ENCODE results near the gene GSDME. TPM values are rescaled to one million over a fixed set of nuclear protein-coding genes. Genes with fewer than 3 reads are reported as not detected.

The GSDME gene
- polyA plus RNA-seq, 10 donors = 5.4 to 18.6 (median 8.4) TPM

DNA sequence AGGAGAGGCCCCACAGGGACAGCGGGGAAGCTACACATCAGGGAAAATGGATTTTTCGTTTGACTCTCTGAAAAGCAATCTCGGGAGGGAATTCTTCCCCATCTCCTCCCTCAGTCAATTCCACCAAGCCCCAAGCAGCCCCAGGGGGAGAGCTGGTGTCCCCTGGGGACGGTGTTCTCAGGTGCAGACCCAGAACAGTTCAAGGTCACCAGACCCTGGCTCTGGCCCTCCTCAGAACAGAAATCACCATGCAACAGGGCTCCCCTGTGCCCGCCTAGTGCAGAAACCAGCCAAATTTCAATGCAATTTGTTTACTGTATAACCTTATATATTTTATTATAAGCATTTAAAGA, 34.1 kb downstream of the GSDME start:
- DNase-seq = no peak

DNA sequence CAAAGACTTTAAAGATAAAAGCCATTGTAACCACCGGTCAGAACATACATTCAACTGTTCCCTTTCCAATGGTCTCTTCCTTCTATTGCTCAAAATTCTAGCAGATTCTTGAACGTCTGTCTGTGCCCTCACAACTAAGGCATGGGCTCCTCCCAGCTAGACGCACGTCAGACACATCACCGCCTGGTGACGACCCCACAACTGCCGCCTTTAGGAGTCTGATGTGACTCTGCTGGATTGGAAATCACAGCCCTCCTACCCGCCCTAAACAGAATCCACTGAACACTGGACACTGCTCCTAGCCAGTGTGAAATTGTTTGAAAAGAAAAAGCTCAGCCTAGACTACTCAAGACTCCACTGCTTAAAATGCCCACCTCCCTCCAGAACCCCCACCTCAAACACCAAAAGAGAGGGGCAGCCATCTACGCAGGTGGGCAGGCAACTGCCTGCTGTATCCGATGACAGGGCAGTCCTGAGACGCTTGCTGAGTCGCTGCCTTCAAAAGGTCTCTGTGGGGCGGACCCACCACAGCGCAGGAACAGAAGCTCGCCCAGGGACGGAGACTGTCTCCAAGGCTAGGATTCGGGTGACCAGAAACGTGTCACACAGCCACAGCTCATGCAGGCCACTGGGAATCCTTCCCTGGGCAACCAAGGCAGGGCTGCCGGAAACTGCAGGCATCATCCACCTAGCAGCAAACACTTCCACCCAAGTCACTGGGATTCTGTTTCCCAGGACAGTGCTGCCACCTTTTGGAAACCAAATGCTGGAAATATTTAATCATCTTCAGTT, 34.7 kb downstream of the GSDME start:
- DNase-seq = no peak

DNA sequence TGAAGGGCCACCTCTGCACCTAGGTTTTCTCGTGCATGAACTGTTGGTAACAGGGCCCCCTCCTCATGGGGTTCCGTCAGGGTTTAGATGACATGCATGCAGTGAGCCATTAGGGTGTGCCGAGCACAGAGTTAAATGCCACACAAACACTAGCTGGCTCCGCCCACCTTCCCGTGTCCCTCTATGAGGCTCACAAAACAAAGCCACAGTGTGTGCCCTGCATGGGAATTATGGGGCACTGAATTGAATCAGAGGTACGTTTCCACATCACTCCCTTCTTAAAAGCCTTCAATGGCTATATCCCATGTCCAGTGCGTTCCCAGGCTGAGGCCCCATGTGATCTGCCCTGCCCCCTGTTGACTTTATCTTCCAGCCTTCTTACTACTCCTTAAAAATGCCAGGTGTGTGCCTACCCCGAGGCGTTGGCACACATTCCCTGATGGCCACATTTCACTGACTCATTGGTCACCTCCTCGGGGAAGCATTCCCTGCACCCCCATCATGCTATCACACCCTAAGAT, 35.7 kb downstream of the GSDME start:
- DNase-seq = no peak

DNA sequence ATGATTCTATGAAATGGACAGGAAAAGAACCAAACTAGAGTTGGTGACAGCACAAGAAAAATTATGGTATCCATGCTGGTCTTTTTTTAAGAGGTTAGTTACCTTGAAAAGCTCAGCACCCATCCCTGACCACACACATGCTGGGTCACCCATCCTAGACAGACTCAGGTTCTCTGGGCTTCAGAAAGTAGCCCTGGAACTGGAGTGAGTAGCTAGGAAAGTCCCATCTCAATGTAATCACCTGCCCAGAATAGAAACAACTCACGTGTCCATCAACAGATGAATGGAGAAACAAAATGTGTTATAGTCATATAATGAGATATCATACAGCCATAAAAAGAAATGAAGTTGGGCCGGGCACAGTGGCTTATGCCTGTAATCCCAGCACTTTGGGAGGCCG, 37.0 kb downstream of the GSDME start:
- DNase-seq = no peak

DNA sequence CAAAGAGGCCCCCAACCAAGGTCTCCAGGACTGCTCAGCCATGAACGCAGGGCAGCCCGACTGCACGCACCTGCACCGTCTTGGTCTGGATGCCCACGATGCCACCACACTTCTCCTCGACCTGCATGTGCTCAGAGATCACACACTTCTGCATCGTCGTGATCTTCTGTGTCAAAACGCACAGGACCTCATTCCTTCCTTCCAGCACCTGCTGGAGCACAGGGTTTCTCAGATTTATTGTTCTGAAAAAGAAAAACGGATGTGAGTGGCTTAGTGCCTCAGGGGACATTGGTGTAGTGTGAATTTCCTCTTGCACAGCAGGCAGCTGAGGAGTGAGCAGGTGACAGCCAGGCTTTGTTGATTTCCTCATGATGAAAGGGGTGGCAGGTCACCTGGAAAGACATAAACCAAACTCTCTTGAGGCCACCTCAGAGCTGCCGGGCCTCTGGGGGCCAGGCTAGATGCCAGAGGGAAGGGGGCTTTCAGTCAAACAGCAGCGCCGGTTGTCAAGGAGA, 38.2 kb downstream of the GSDME start:
- DNase-seq = no peak

DNA sequence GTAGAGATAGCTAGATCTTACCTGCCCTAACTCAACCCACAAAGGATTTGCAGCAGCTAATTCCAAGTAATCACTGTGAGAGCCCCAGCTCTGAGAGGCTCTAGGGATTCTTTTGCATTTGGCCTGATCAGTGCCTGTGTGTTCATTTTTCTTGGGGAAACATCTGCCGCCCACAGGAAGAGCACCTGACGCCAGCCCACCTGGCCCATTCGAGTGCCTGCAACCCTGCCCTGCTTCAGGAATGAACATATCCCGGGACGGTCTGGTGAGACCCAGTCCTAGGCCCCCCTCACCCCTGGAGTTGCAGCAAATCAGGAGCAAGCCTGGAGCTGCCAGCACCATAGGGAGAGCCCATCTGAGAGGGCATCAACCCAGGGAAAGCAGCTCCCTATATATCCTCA, 38.8 kb downstream of the GSDME start:
- DNase-seq = no peak

DNA sequence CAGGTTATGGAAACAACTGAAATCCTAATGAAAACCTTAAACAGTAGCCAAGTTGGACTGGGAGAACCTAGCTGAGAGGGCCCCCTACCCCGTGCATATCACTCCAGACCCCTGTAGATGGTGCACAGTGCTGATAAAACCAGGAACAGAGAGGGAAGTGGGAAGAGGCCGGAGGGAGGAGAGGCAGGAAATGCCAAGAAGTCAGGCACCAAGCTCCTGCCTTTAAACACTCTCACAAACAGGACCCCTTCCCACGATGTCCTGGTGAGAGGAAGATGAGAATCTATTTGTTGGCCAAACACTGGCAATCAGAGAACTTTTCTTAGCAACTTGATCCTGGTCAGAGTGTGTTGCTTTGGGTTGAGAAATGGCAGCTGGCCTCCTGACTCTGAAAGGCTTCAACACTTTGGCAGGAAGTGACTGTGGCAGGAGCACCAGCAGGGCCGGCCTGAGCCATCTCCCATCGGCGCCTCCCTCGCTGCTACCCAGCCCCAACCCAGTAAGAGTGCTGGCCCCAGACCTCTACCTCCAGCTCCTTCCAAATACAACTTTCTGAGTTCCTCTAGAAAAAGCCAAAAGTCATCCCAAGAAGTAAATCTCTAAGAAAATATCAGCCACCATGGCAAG, 39.5 kb downstream of the GSDME start:
- no peak for DNase-seq

DNA sequence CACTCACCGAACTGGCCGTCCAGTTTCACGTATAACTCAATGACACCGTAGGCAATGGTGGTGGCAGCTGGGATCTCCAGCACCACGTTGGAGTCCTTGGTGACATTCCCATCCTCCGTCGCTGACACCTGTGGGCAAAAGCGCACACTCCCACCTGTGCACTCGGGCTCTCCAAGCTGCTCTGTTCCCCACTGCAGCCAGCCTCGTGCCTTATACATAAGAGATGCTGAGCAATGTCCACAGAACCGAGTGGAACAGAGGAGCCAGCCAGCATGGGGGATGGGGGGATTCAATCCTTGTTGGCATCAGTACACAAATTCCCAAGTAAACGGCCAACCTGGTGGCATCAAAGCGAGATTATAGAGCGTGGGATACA, 40.0 kb downstream of the GSDME start:
- DNase-seq = no peak

DNA sequence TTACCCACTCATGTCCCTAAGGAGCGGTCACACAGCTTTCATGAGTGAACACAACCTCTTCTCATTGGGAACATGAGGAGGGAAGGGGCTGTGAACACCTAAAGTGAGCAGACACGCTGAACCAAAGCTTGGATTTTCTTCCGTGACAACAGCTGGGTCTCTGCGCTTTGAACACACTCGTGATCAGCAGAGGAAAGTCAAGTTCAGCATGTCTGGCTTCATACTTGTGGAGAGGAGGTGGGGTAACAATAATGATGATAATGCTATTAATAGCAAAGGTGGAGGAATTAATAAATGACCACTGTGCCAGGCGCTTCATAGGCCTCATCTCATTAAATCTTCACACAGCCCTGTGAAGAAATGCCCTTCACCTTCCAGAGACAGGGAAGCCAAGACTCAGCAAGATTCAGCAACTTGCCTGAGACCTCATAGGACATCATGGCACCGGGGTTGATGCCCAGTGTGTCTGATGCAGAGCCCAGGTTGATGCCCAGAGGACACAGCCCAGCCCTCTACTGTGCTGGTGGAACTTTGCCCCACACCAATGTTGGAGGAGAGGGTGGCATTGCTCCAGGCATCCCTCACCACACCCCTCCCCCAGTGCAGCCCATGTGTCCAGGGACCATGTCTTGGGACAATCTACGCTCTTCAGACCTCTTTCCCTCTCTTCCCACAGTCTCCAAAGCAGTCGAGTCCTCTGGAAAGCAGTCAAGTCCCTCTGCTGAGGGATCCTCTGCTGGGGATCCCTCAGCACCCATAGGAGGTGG, 40.6 kb downstream of the GSDME start:
- no peak for DNase-seq

DNA sequence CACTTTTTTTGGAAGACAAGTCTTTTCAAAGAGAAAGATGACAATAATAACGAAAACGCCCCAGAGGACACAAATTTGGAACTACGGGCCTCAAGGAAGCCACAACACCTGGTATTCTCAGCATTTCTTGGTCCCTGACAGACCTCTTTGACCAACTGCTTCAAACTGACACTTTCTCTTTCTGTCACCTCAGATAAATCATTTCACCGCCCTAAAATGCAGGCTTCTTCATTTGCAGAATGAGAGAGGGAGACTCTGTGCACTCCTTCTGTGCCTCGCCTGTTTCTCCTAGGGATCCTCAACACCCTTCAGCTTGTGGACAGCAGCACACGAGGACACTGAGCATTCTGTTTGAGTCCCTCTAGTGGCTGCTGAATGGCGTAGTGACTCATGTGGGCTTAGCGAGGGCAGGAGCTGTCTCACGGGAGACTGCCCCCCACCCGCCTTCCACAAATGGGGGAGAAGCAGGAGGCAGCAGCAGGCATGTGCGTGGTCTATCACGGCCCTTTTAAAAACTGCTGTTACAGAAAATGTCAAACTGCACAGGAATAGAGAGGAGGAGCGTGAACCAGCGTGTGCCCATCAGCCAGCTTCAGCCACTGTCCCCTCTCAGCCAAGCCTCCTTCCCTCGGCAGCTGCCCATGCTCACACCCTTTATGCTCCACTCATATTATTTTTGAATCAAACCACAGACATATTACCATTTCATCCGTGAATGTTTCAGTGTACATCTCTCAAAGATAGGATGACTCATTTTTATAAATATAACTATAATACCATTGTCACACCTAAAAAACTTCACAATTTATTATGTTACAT, 41.4 kb downstream of the GSDME start:
- no peak for DNase-seq

DNA sequence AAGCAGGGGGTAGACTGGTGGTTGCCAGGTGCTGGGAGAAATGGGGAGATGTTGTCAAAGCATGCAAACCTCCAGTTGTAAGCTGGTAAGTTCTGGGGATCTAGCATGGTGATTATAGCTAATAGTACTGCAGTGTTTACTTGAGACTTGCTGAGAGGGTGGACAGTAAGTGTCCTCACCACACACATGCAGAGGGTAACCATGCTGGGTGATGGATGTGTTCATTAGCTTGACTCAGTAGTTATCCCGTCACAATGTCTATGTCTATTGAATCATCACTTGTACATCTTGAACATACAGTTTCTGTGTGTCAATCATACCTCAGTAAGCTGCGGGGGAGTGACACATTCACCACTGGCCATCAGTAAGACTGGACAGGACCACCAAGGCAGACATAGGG, 42.1 kb downstream of the GSDME start:
- DNase-seq = no peak

DNA sequence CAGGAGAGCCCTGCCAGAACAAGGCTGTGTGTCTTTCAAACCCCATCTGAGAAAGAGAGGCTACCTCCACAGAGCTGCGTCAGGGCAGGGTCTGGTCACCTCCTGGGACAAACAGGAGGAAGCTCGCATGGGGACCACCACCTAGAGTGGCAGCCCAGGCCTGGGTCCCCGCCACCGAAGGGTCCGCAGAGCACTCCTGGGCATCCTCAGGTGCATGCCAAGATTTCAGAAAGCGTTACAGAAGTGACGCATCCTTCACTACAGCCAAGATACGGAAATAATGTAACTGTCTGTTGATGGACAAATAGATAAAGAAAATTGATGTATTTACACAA, 42.6 kb downstream of the GSDME start:
- DNase-seq = no peak

DNA sequence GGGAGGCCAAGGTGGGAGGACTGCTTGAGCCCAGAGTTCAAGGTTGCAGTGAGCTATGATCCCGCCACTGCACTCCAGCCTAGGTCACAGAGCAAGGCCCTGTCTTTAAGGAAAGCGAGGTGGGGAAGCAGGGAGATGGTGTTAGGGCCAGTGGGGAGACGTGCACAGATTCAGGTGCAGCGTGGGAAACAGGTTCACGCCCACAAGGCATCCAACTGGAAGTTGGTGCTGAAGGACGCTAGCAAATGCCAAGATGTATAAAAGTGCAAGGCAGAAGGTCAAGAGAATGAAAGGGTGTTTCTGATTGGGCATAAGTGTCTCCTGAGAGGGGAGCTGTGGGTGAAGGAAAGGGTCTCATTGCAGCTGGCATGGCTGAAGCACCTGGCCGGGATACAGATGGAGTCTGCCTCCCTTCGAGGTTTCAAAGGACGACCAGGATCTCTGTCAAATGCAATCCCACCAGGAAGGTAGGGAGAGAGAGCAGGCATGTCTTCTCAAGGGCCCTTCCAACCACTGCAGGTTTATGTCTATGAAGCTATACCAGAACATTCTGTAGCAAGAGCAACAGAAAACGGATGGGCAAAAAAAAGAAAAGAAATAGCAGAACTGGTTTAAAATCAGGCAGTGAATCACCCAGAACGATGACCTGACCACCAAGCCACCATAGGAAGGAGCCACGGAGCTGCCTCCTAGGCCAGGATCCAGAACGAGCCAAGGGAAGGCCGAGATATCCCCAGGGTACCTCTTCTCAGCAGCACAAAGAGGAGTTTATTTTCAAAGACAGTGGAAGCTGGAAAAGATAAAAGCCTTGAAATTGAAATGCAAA, 43.2 kb downstream of the GSDME start:
- DNase-seq = no peak

DNA sequence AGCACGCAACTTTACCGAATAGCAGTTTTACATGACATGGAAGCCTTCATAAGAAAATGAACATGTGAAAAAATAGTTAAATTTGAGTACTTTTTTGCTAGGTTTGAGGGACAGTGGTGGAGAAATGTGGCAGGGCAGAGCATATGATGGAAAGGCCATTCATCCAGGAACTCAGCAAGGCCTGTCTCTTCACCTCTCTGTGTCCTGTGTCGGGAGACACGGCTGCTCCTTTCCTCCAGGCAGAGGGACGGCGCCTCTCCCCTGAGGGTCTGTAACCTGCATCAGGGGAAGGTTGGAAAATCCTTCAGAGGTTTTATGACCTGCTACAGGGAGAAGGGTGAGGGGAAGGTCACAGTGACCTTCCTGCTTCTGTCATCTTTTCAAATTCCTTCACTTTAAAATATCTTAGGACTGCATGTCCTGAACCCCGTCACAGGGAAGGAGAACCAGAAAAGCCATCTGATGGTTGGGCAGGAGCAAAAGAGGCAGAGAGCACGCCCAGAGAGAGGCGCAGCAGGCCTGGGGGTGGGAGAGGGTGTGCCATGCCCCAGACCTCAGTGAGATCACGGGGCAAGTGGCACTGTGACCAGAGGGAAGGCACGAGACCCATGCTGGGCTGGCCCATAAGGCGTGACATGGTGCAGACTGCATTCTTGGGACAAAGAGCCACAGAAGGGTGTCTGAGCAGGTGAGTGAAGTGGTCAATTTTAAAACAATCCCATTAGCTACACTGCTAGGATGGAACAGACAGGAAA, 44.0 kb downstream of the GSDME start:
- DNase-seq = no peak

DNA sequence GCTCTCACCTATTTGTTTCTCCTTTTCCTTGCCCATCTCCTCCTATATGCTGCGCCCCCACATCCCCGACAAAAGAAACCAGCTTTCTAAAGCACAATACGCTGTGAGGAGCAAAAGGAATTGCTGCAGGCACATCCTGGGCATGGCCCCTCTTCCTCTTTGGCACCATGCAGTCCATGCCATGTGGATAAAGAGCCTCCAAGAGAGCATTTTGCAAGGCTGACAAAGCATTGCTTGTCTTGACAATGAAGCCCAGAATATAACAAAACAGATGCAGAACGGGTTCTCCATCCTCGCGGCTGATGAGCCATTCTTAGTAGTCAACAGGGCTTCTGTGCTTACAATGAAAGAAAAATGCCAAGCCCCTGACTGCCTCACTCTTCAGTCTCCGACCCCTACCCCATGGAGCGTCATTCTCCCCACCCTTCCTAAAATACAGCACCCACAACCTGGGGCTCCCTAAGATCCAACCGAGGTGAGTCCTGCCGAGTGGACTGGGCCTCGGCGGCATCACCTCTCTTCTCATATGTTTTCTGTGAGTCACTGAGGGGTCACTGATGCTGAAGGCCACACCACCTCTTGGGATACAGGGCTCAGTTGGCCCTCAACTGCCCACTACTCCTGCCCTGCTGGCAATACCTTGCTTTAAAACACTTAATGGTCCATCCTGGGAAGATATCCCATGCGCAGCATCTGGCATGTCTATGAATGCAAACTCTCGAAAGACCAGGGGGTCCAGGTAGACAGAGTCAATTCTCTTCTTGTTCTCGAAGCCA, 47.5 kb downstream of the GSDME start:
- no peak for DNase-seq

DNA sequence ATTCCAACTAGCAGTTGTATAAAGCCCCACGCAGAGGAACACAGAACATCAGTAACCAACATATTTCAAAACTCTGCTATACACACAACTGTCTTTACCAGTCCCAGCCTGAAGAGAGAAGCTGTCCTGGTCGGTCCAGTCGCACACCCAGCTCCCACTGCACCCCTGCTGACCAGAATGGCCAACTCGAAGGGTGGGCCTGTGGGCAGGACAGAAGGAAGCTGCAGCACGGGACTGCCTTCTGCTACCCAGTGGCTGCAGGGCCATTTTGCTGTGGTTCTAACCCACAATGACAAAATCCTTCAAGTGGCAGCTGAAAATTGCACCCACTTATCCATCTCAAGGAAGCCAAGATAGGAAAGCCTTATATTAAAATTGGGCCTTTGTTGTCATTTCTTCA, 48.2 kb downstream of the GSDME start:
- no peak for DNase-seq

DNA sequence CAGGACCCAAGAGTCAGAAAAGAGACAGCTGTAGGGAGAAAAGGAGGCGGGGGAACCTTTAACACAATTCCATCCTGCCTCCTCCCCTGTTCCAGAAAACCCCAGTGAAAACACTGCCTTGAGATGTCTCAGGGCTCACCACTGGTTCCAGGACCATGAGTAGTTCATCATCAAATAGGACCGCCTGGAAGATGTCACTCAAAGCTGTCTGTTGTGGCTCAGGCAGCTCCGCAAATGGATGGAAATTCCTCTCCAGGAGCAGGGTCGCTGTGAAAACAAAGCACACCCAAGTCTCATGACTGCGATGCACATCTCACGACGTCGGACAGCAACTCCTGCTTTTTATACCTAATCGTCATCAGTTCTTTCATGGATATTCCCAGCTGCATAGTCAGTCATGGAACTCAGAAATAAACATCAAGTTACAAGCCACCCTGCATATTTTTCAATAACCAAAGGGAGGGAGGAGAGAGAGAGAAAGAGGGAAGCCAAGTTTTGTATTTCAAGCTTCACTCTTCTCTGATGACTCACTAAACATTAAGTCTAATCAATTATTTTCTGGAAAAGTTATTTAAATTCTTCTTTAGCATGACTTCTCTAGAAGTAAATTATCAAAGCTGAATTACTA, 49.2 kb downstream of the GSDME start:
- DNase-seq = no peak

DNA sequence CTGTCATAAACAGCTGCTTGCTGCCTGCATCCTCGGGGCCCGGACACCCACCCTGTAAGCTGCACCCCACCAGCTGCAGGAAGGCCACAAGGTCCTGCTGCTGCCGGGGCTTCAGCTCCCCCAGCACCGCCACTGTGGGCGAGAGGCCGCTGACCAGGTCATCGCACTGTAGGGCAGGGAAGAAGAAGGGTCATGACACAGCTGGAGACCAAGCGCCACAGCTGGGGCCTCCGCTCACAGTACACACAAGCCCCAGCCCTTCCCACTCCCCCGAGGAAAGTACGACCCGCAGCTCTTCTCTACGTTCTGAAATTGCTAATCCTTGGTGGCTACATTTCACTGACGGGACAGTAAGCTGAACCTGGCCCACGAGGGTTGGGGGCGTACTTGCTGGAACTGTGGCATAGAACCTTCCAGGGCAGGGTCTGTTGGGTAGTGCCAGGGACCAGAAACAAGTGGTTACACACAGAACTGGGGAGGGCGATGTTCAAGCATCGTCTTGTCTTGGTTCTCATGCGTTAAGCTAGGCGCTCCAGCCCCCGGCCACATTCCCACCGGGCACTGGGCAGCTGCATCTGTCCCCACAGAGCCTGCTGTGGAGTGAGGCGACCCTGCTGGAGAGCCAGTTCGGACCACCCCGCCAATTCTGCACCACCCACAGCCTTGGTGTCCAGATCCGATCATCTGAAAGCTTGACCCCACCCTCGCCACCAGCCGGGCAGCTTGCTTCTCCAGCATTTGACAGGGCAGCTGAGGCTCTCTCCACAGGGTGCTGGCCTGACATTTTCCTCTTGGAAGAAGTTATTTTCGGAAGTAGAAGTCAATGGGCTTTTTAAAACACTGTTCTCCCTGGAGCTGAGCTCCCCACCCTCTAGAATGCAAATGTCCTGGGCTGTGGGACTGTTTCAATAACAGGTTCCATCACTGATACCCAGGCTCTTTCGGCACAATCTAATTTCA, 50.8 kb downstream of the GSDME start:
- DNase-seq = no peak

Measured in muscle of back (tissue), 11 donors.